ENCODE measurements around the gene SRP68.
"Not testable (repeated sequence)": the region's sequence is repeated elsewhere in the genome, so short reads cannot be mapped to it uniquely, and the experiment has no call there.

The SRP68 gene

GRCh38 chr17:76083536-76084182, 11.3 kb upstream of the SRP68 start:
- no peak overlapping the region for H3K4me3 ChIP-seq (ENCODE audit: insufficient read depth, low read depth, low read length, poor library complexity, severe bottlenecking)
- no peaks in the 10 kb centered on the region for H3K9me3 ChIP-seq (ENCODE audit: control insufficient read depth, low read length)
- H3K36me3 ChIP-seq (ENCODE audit: control insufficient read depth, insufficient read depth, low read length): peaks cover 58% of the 10 kb centered on the region
- DNase-seq: no peak
- H3K27me3 ChIP-seq (replicated peaks; ENCODE audit: control insufficient read depth, insufficient read depth, low read length, poor library complexity, severe bottlenecking): no peaks in the 10 kb centered on the region
- no peak overlapping the region for H3K27ac ChIP-seq (ENCODE audit: insufficient read depth, low read length, poor library complexity, severe bottlenecking)
- peaks cover 14% of the 10 kb centered on the region for H3K4me1 ChIP-seq (ENCODE audit: control insufficient read depth, insufficient read depth, low read length, poor library complexity, severe bottlenecking)

GRCh38 chr17:76082326-76083251, 10.3 kb upstream of the SRP68 start:
- DNase-seq: no peak
- H3K36me3 ChIP-seq (ENCODE audit: control insufficient read depth, insufficient read depth, low read length): peaks cover 47% of the 10 kb centered on the region
- H3K27ac ChIP-seq (ENCODE audit: insufficient read depth, low read length, poor library complexity, severe bottlenecking): no peak overlapping the region
- H3K4me3 ChIP-seq (ENCODE audit: insufficient read depth, low read depth, low read length, poor library complexity, severe bottlenecking): no peak overlapping the region
- peaks cover 14% of the 10 kb centered on the region for H3K4me1 ChIP-seq (ENCODE audit: control insufficient read depth, insufficient read depth, low read length, poor library complexity, severe bottlenecking)
- H3K9me3 ChIP-seq (ENCODE audit: control insufficient read depth, low read length): no peaks in the 10 kb centered on the region
- no peaks in the 10 kb centered on the region for H3K27me3 ChIP-seq (replicated peaks; ENCODE audit: control insufficient read depth, insufficient read depth, low read length, poor library complexity, severe bottlenecking)

DNA sequence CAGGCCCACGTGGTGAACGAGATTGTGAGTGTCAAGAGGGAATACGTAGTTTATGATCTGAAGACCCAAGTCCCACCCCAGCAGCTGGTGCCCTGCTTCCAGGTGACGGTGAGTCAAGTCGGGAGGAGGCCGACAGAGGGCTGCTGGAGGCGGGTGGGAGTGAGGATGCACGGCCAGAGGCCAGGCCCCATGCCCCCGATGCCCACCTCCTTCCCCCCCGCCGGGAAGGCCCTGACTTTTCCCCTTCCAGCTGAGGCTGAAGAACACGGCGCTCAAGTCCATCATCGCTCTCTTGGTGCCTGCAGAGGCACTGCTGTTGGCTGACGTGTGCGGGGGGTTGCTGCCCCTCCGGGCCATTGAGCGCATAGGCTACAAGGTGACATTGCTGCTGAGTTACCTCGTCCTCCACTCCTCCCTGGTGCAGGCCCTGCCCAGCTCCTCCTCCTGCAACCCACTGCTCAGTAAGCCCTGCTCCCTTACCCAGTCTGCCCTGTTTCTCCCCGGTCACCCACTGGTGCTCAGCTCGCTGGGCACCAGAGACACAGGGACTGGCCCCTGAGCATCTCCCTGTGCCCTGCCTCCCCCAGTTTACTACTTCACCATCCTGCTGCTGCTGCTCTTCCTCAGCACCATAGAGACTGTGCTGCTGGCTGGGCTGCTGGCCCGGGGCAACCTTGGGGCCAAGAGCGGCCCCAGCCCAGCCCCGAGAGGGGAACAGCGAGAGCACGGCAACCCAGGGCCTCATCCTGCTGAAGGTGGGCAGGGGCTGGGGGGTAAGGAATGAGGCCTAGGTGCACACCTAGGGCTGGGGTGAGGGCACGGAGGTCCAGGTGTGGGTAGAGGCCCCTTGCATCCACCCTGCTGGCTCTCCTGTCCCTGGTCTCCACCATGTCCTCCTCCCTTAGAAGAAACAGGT, 9.2 kb upstream of the SRP68 start:
- no peak overlapping the region for H3K4me3 ChIP-seq (ENCODE audit: insufficient read depth, low read depth, low read length, poor library complexity, severe bottlenecking)
- H3K4me1 ChIP-seq (ENCODE audit: control insufficient read depth, insufficient read depth, low read length, poor library complexity, severe bottlenecking): peaks cover 22% of the 10 kb centered on the region
- no peaks in the 10 kb centered on the region for H3K9me3 ChIP-seq (ENCODE audit: control insufficient read depth, low read length)
- H3K27me3 ChIP-seq (replicated peaks; ENCODE audit: control insufficient read depth, insufficient read depth, low read length, poor library complexity, severe bottlenecking): peaks cover under 1% of the 10 kb centered on the region
- H3K36me3 ChIP-seq (ENCODE audit: control insufficient read depth, insufficient read depth, low read length): peaks cover 37% of the 10 kb centered on the region
- H3K27ac ChIP-seq (ENCODE audit: insufficient read depth, low read length, poor library complexity, severe bottlenecking): no peak overlapping the region
- DNase-seq: no peak

GRCh38 chr17:76080768-76081287, 8.5 kb upstream of the SRP68 start:
- Histone ChIP-seq H3K36me3 (ENCODE audit: control insufficient read depth, insufficient read depth, low read length) (peaks cover 30% of the 10 kb centered on the region), H3K27ac (ENCODE audit: insufficient read depth, low read length, poor library complexity, severe bottlenecking) (no peak overlapping the region)
- no peak for DNase-seq

DNA sequence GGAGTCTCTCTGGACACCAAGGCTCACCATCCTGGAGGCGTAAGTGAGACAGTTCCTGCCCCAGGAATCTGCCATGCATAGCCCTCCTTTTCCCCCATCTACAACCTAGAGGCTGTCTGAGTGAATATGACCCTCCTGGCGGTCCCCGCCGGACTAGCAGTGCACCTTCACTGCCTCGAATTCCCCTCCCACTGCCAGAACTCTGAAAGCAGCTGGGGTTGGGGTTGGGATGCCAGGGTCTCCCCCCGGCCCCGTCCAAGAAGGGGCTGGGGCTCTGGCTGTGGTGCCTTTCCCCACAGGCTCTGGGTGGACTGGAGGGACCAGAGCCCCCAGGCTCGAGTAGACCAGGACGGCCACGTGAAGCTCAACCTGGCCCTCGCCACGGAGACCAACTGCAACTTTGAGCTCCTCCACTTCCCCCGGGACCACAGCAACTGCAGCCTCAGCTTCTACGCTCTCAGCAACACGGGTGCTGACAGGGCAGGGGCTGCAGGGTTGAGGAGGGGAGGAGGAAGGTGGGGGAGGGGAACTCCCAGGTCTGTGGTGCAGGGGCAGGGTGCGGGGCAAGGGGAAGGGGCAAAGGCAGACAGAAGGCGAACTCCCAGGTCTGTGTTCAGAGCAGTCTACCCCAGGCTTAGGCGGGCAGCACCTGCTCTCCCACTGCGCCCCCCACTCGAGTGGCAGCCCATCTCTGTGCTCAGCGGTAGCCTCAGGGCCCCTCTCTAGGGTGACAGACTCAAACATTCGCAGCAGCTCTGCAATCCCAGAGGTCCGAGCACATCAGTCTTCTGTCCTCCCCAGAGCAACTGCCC, 7.8 kb upstream of the SRP68 start:
- H3K4me3 ChIP-seq (ENCODE audit: insufficient read depth, low read depth, low read length, poor library complexity, severe bottlenecking): no peak overlapping the region
- DNase-seq: no peak
- peaks cover 15% of the 10 kb centered on the region for H3K27me3 ChIP-seq (replicated peaks; ENCODE audit: control insufficient read depth, insufficient read depth, low read length, poor library complexity, severe bottlenecking)

More at GRCh38 chr17:76080768-76081287, 8.5 kb upstream of the SRP68 start:
- H3K4me3 ChIP-seq (ENCODE audit: insufficient read depth, low read depth, low read length, poor library complexity, severe bottlenecking): no peak overlapping the region
- H3K27me3 ChIP-seq (replicated peaks; ENCODE audit: control insufficient read depth, insufficient read depth, low read length, poor library complexity, severe bottlenecking): peaks cover 8% of the 10 kb centered on the region
- no peaks in the 10 kb centered on the region for H3K9me3 ChIP-seq (ENCODE audit: control insufficient read depth, low read length)
- peaks cover 29% of the 10 kb centered on the region for H3K4me1 ChIP-seq (ENCODE audit: control insufficient read depth, insufficient read depth, low read length, poor library complexity, severe bottlenecking)

GRCh38 chr17:76079535-76079955, 7.2 kb upstream of the SRP68 start:
- peaks cover 18% of the 10 kb centered on the region for H3K36me3 ChIP-seq (ENCODE audit: control insufficient read depth, insufficient read depth, low read length)
- H3K4me1 ChIP-seq (ENCODE audit: control insufficient read depth, insufficient read depth, low read length, poor library complexity, severe bottlenecking): peaks cover 42% of the 10 kb centered on the region
- H3K9me3 ChIP-seq (ENCODE audit: control insufficient read depth, low read length): no peaks in the 10 kb centered on the region
- no peak for DNase-seq
- no peak overlapping the region for H3K4me3 ChIP-seq (ENCODE audit: insufficient read depth, low read depth, low read length, poor library complexity, severe bottlenecking)
- H3K27me3 ChIP-seq (replicated peaks; ENCODE audit: control insufficient read depth, insufficient read depth, low read length, poor library complexity, severe bottlenecking): peaks cover 21% of the 10 kb centered on the region
- H3K27ac ChIP-seq (ENCODE audit: insufficient read depth, low read length, poor library complexity, severe bottlenecking): no peak overlapping the region

More for the DNA sequence above, 7.8 kb upstream of the SRP68 start:
- peaks cover 36% of the 10 kb centered on the region for H3K4me1 ChIP-seq (ENCODE audit: control insufficient read depth, insufficient read depth, low read length, poor library complexity, severe bottlenecking)
- no peak overlapping the region for H3K27ac ChIP-seq (ENCODE audit: insufficient read depth, low read length, poor library complexity, severe bottlenecking)
- H3K9me3 ChIP-seq (ENCODE audit: control insufficient read depth, low read length): no peaks in the 10 kb centered on the region
- H3K36me3 ChIP-seq (ENCODE audit: control insufficient read depth, insufficient read depth, low read length): peaks cover 24% of the 10 kb centered on the region

DNA sequence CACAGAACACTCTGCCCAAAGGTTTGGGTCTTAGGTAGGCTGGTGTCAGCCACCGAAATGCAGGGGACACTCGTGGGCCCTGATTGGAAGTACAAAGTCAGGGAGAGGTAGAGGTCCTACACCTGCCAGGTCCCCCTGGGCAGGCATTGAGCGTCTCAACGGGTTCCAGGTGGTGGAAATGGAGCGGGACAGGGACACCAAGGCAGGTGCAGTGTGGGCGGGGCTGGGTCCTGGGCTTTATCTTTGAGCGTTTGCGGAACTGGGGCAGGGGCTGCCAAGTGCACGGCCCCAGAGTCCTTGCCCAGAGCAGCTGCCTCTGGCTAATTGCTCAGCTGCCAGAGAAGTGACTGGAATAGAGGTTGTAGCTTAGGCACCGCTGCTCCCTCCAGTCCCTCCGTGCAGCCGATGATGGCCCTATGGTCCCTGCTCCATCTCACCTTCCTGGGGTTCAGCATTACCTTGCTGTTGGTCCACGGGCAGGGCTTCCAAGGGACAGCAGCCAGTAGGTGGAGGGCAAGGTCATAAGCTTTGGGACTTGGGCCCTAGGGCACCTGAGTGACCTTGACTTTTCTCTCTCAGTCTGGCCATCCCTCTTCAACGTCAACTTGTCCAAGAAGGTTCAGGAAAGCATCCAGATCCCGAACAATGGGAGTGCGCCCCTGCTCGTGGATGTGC, 6.7 kb upstream of the SRP68 start, which contains the start of gene ZACN:
TSS of gene ZACN (plus strand) at position 323 of the 675 bp plus-strand sequence. CDS start at position 406, 83 bp downstream.
- peaks cover 46% of the 10 kb centered on the region for H3K4me1 ChIP-seq (ENCODE audit: control insufficient read depth, insufficient read depth, low read length, poor library complexity, severe bottlenecking)
- H3K27ac ChIP-seq (ENCODE audit: insufficient read depth, low read length, poor library complexity, severe bottlenecking): no peak within 1 kb of the TSS
- peaks cover 12% of the 10 kb centered on the region for H3K36me3 ChIP-seq (ENCODE audit: control insufficient read depth, insufficient read depth, low read length)
- H3K4me3 ChIP-seq (ENCODE audit: insufficient read depth, low read depth, low read length, poor library complexity, severe bottlenecking): no peak within 1 kb of the TSS
- DNase-seq: no peak
- no peaks in the 10 kb centered on the region for H3K9me3 ChIP-seq (ENCODE audit: control insufficient read depth, low read length)
- peaks cover 26% of the 10 kb centered on the region for H3K27me3 ChIP-seq (replicated peaks; ENCODE audit: control insufficient read depth, insufficient read depth, low read length, poor library complexity, severe bottlenecking)

- H3K4me3 ChIP-seq (ENCODE audit: insufficient read depth, low read depth, low read length, poor library complexity, severe bottlenecking); H3K36me3 ChIP-seq (ENCODE audit: control insufficient read depth, insufficient read depth, low read length); DNase-seq; H3K27ac ChIP-seq (ENCODE audit: insufficient read depth, low read length, poor library complexity, severe bottlenecking); H3K9me3 ChIP-seq (ENCODE audit: control insufficient read depth, low read length): not testable (repeated sequence)
- H3K27me3 ChIP-seq (replicated peaks; ENCODE audit: control insufficient read depth, insufficient read depth, low read length, poor library complexity, severe bottlenecking): peaks cover 31% of the 10 kb centered on the region
- H3K4me1 ChIP-seq (ENCODE audit: control insufficient read depth, insufficient read depth, low read length, poor library complexity, severe bottlenecking): peaks cover 46% of the 10 kb centered on the region
These were observed 6.1 kb upstream of the SRP68 start for GRCh38 chr17:76078370-76078769.

All from effector memory CD4-positive, alpha-beta T cell (primary cell).